ENCODE results near the gene TSEN34.
"Not testable (repeated sequence)": the region's sequence is repeated elsewhere in the genome, so short reads cannot be mapped to it uniquely, and the experiment has no call there.

Gene TSEN34

GRCh38 chr19:54214217-54214616 is 23.1 kb downstream of the TSEN34 start:
- H3K4me2 ChIP-seq (ENCODE audit: low read length, poor library complexity, severe bottlenecking); H2BK15ac ChIP-seq (ENCODE audit: low read depth, poor library complexity, severe bottlenecking); H3K4ac ChIP-seq (ENCODE audit: low read depth in 1 of 2, low read length in 2 of 2); H2BK12ac ChIP-seq (ENCODE audit: low read length in 2 of 2); H3K9me3 ChIP-seq (ENCODE audit: control insufficient read depth, low read length); H4K91ac ChIP-seq (ENCODE audit: low read length); H3K18ac ChIP-seq (ENCODE audit: low read depth in 1 of 2, low read length in 2 of 2); H2AFZ ChIP-seq (ENCODE audit: low read depth, low read length); H3K23ac ChIP-seq (ENCODE audit: low read length in 2 of 2); H3K27ac ChIP-seq (ENCODE audit: low read length, poor library complexity, severe bottlenecking); H3K9ac ChIP-seq (ENCODE audit: low read length); H2BK5ac ChIP-seq (ENCODE audit: low read depth, low read length, poor library complexity, severe bottlenecking); H4K8ac ChIP-seq (ENCODE audit: low read length); H2AK5ac ChIP-seq (ENCODE audit: low read length, severe bottlenecking); DNase-seq; H3K4me3 ChIP-seq (ENCODE audit: insufficient read depth in 1 of 2, low read depth in 1 of 2, low read length in 2 of 2); H2BK120ac ChIP-seq (ENCODE audit: low read depth, low read length); H3K27me3 ChIP-seq (ENCODE audit: control insufficient read depth in 1 of 2, insufficient read depth in 1 of 2, low read length in 2 of 2); H3K14ac ChIP-seq (ENCODE audit: low read length in 2 of 2): not testable (repeated sequence)
- H3K79me1 ChIP-seq (replicated peaks; ENCODE audit: low read length, poor library complexity, severe bottlenecking): peaks cover 19% of the 10 kb centered on the region
- 67% methylated on average over 1 of the region's 5 CpGs for WGBS
- peaks cover 40% of the 10 kb centered on the region for H3K4me1 ChIP-seq (ENCODE audit: control insufficient read depth, insufficient read depth, low read depth, low read length)
- H3K36me3 ChIP-seq (ENCODE audit: control insufficient read depth in 1 of 2, insufficient read depth in 2 of 2, low read depth in 1 of 2, low read length in 2 of 2): peaks cover 17 to 21% of the 10 kb centered on the region in 2 experiments

- DNase-seq; H3K4me2 ChIP-seq (ENCODE audit: low read length, poor library complexity, severe bottlenecking); H3K18ac ChIP-seq (ENCODE audit: low read depth in 1 of 2, low read length in 2 of 2); H3K9me3 ChIP-seq (ENCODE audit: control insufficient read depth, low read length); H4K8ac ChIP-seq (ENCODE audit: low read length); H3K4me3 ChIP-seq (ENCODE audit: insufficient read depth in 1 of 2, low read depth in 1 of 2, low read length in 2 of 2); H3K14ac ChIP-seq (ENCODE audit: low read length in 2 of 2); H2BK12ac ChIP-seq (ENCODE audit: low read length in 2 of 2); H4K91ac ChIP-seq (ENCODE audit: low read length); H2BK120ac ChIP-seq (ENCODE audit: low read depth, low read length); H3K27me3 ChIP-seq (ENCODE audit: control insufficient read depth in 1 of 2, insufficient read depth in 1 of 2, low read length in 2 of 2); H2BK15ac ChIP-seq (ENCODE audit: low read depth, poor library complexity, severe bottlenecking); H3K9ac ChIP-seq (ENCODE audit: low read length); H3K27ac ChIP-seq (ENCODE audit: low read length, poor library complexity, severe bottlenecking); H2AK5ac ChIP-seq (ENCODE audit: low read length, severe bottlenecking); H3K4ac ChIP-seq (ENCODE audit: low read depth in 1 of 2, low read length in 2 of 2); H2BK5ac ChIP-seq (ENCODE audit: low read depth, low read length, poor library complexity, severe bottlenecking); H2AFZ ChIP-seq (ENCODE audit: low read depth, low read length); H3K23ac ChIP-seq (ENCODE audit: low read length in 2 of 2): not testable (repeated sequence)
- 100% methylated on average over 3 of the region's 19 CpGs for whole genome bisulfite sequencing
- peaks cover 21% of the 10 kb centered on the region for H3K79me1 ChIP-seq (replicated peaks; ENCODE audit: low read length, poor library complexity, severe bottlenecking)
- peaks cover 36% of the 10 kb centered on the region for H3K4me1 ChIP-seq (ENCODE audit: control insufficient read depth, insufficient read depth, low read depth, low read length)
- H3K36me3 ChIP-seq (ENCODE audit: control insufficient read depth in 1 of 2, insufficient read depth in 2 of 2, low read depth in 1 of 2, low read length in 2 of 2): peaks cover 19 to 24% of the 10 kb centered on the region in 2 experiments
Observed at GRCh38 chr19:54214734-54215133, 23.6 kb downstream of the TSEN34 start.

GRCh38 chr19:54216869-54217268 is 25.8 kb downstream of the TSEN34 start:
- Histone ChIP-seq H2BK12ac (ENCODE audit: low read length in 2 of 2) (no peak overlapping the region), H3K4me3 (ENCODE audit: insufficient read depth in 1 of 2, low read depth in 1 of 2, low read length in 2 of 2) (no peak overlapping the region), H3K18ac (ENCODE audit: low read depth in 1 of 2, low read length in 2 of 2) (no peak overlapping the region), H3K14ac (ENCODE audit: low read length in 2 of 2) (no peak overlapping the region), H2BK15ac (ENCODE audit: low read depth, poor library complexity, severe bottlenecking) (no peak overlapping the region), H2AFZ (ENCODE audit: low read depth, low read length) (no peak overlapping the region), H4K91ac (ENCODE audit: low read length) (no peak overlapping the region), H3K27ac (ENCODE audit: low read length, poor library complexity, severe bottlenecking) (no peak overlapping the region), H3K23ac (ENCODE audit: low read length in 2 of 2) (no peak overlapping the region), H3K79me1 (replicated peaks; ENCODE audit: low read length, poor library complexity, severe bottlenecking) (peaks cover 19% of the 10 kb centered on the region), H2AK5ac (ENCODE audit: low read length, severe bottlenecking) (no peak overlapping the region), H3K9me3 (ENCODE audit: control insufficient read depth, low read length) (no peaks in the 10 kb centered on the region), H3K9ac (ENCODE audit: low read length) (no peak overlapping the region), H4K8ac (ENCODE audit: low read length) (no peak overlapping the region), H3K4ac (ENCODE audit: low read depth in 1 of 2, low read length in 2 of 2) (no peak overlapping the region), H2BK120ac (ENCODE audit: low read depth, low read length) (no peak overlapping the region), H2BK5ac (ENCODE audit: low read depth, low read length, poor library complexity, severe bottlenecking) (no peak overlapping the region), H3K27me3 (ENCODE audit: control insufficient read depth in 1 of 2, insufficient read depth in 1 of 2, low read length in 2 of 2) (peaks cover 0 to under 1% of the 10 kb centered on the region in 2 experiments), H3K36me3 (ENCODE audit: control insufficient read depth in 1 of 2, insufficient read depth in 2 of 2, low read depth in 1 of 2, low read length in 2 of 2) (peaks cover 16 to 17% of the 10 kb centered on the region in 2 experiments), H3K4me2 (ENCODE audit: low read length, poor library complexity, severe bottlenecking) (no peak overlapping the region), H3K4me1 (ENCODE audit: control insufficient read depth, insufficient read depth, low read depth, low read length) (peaks cover 25% of the 10 kb centered on the region)
- no peak for DNase-seq
- WGBS: 91% methylated on average over 8 of the region's 9 CpGs

GRCh38 chr19:54217517-54218247 is 26.6 kb downstream of the TSEN34 start:
- DNase-seq; H2AFZ ChIP-seq (ENCODE audit: low read depth, low read length); H3K9me3 ChIP-seq (ENCODE audit: control insufficient read depth, low read length); H3K27me3 ChIP-seq (ENCODE audit: control insufficient read depth in 1 of 2, insufficient read depth in 1 of 2, low read length in 2 of 2); H4K8ac ChIP-seq (ENCODE audit: low read length); H3K4ac ChIP-seq (ENCODE audit: low read depth in 1 of 2, low read length in 2 of 2); H3K4me2 ChIP-seq (ENCODE audit: low read length, poor library complexity, severe bottlenecking); H3K18ac ChIP-seq (ENCODE audit: low read depth in 1 of 2, low read length in 2 of 2); H2AK5ac ChIP-seq (ENCODE audit: low read length, severe bottlenecking); H3K9ac ChIP-seq (ENCODE audit: low read length); H2BK120ac ChIP-seq (ENCODE audit: low read depth, low read length); H2BK12ac ChIP-seq (ENCODE audit: low read length in 2 of 2); H3K23ac ChIP-seq (ENCODE audit: low read length in 2 of 2); H4K91ac ChIP-seq (ENCODE audit: low read length); H2BK15ac ChIP-seq (ENCODE audit: low read depth, poor library complexity, severe bottlenecking); H2BK5ac ChIP-seq (ENCODE audit: low read depth, low read length, poor library complexity, severe bottlenecking); H3K14ac ChIP-seq (ENCODE audit: low read length in 2 of 2); H3K27ac ChIP-seq (ENCODE audit: low read length, poor library complexity, severe bottlenecking); H3K4me3 ChIP-seq (ENCODE audit: insufficient read depth in 1 of 2, low read depth in 1 of 2, low read length in 2 of 2): not testable (repeated sequence)
- Histone ChIP-seq H3K4me1 (ENCODE audit: control insufficient read depth, insufficient read depth, low read depth, low read length) (peaks cover 24% of the 10 kb centered on the region), H3K79me1 (replicated peaks; ENCODE audit: low read length, poor library complexity, severe bottlenecking) (peaks cover 17% of the 10 kb centered on the region), H3K36me3 (ENCODE audit: control insufficient read depth in 1 of 2, insufficient read depth in 2 of 2, low read depth in 1 of 2, low read length in 2 of 2) (peaks cover 16 to 17% of the 10 kb centered on the region in 2 experiments)
- WGBS: 71% methylated on average over 14 of the region's 20 CpGs

Data from mesenchymal stem cell (in vitro differentiated cells and primary cell).